Testis (tissue), 2 donors: ENCODE measurements around the gene NPDC1.

Experiments used
- CTCF ChIP-seq, 3 experiments: fragments of 450-650 bp in 2 of 3; fragments of 200-600 bp in 1 of 3; sonication (generic) in 1 of 3; IDR thresholded peaks; one replicate each; pipeline ENCODE4 v1.5.1; 2016 to 2019; ENCODE audit warnings: antibody characterized with exemption in 3 of 3, mild to moderate bottlenecking in 2 of 3, moderate library complexity in 1 of 3
- POLR2A ChIP-seq: fragments of 450-650 bp; IDR thresholded peaks from one replicate; pipeline ENCODE4 v1.6.1; 2017; ENCODE audit warnings: antibody characterized with exemption, mild to moderate bottlenecking, moderate library complexity

- TF ChIP-seq CTCF (IDR thresholded peaks at IDR 0.05) (no peak), POLR2A (no peak)
Observed at GRCh38 chr9:137026828-137027227, 19.1 kb downstream of the NPDC1 start.
